HG02798 (cell line): ENCODE data around the gene AXL.
"Not testable (repeated sequence)": the region's sequence is repeated elsewhere in the genome, so short reads cannot be mapped to it uniquely, and the experiment has no call there.

Experiments used
- ATAC-seq: cut with Tn5 transposase; IDR thresholded peaks from one replicate; pipeline ENCODE4 v1.9.1; 2021; ENCODE audit warnings: mild to moderate bottlenecking; ENCODE audit not compliant: unreplicated experiment, poor library complexity

The AXL gene

GRCh38 chr19:41269055-41269454, 50.0 kb downstream of the AXL start:
- no peak for ATAC-seq

DNA sequence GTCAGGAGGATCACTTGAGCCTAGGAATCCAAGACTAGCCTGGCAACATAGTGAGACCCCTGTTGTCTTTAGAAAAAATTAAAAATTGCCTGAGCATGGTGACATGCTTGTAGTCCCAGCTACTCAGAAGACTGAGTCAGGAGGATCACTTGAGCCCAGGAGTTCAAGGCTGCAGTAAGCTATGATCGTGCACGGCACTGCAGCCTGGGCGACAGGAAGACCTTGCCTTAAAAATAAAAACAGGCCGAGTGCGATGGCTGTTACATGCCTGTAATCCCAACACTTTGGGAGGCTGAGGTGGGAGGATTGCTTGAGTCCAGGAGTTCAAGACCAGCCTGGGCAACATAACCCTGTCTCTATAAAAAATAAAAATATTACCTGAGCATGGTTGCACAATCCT, 50.5 kb downstream of the AXL start:
- ATAC-seq = no peak

GRCh38 chr19:41273076-41273475, 54.1 kb downstream of the AXL start:
- ATAC-seq = no peak

DNA sequence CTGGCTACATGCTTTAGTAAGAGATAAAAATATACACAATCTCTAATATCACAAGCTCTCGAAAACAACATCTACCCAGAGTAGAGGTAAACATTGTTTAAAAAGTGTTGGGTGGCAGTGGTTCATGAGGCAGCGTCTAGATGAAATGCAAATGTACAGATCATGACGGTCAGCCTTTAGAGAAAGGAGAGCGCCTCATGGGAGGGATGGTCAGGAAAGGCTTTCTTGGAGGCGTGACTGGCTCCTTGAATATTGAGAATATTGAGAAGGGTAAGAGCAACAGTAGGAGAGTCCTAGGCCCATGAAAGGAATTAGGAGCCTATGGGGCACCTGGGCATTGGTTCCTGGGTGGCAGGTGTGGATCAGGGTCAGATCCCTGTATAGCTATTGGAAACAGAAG, 55.8 kb downstream of the AXL start:
- ATAC-seq = no peak

DNA sequence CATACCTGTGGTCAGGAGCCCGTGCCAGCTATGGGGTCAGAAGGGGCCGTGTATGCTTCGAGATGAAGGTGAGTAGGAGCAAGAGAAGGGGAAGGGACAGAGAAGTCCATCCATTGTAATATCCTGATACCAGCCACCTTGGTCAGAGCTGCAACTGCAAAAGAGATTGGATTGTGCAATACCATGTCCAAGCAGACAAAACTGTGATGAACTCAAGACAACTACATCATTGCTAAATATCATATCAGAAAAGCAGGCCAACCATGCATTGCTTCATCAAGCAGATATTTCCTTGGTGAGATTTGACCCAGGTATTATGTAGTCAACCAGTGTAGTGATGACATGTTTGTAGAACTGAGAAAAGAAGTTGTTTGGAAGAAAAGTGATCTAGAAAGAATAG, 57.2 kb downstream of the AXL start:
- ATAC-seq = no peak

- no peak for ATAC-seq
Observed at GRCh38 chr19:41278478-41278877, 59.5 kb downstream of the AXL start.

GRCh38 chr19:41288673-41289530, 69.9 kb downstream of the AXL start:
- no peak for ATAC-seq

DNA sequence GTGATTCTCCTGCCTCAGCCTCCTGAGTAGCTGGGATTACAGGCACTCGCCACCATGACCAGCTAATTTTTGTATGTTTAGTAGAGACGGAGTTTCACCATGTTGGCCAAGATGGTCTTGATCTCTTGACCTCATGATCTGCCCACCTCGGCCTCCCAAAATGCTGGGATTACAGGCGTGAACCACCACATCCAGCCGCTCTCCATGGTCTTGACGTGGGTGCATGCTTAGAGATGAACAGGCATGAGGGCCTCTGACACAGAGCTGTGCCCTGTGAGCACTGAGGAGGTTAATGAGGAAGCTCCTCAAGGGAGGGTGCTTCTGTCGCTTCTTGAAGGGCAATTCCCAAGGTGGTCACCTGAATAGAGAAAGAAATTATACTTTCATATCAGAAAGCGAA, 70.8 kb downstream of the AXL start:
- not testable (repeated sequence) for ATAC-seq

GRCh38 chr19:41294393-41294792, 75.4 kb downstream of the AXL start:
- no peak for ATAC-seq

GRCh38 chr19:41295499-41295898, 76.5 kb downstream of the AXL start:
- ATAC-seq = no peak

GRCh38 chr19:41296433-41296871, 77.4 kb downstream of the AXL start:
- no peak for ATAC-seq

GRCh38 chr19:41297628-41298347, 78.8 kb downstream of the AXL start:
- ATAC-seq = peak; percentile 83

- ATAC-seq = no peak
Observed at GRCh38 chr19:41298348-41298964, 79.4 kb downstream of the AXL start.

- no peak for ATAC-seq
Observed at GRCh38 chr19:41299046-41299754, 80.2 kb downstream of the AXL start.

GRCh38 chr19:41299755-41300089, 80.7 kb downstream of the AXL start:
- no peak for ATAC-seq

GRCh38 chr19:41300555-41300954, 81.5 kb downstream of the AXL start:
- no peak for ATAC-seq

- peak; percentile 47 for ATAC-seq
Observed at GRCh38 chr19:41302624-41303351, 83.8 kb downstream of the AXL start.

GRCh38 chr19:41303954-41304353, 84.9 kb downstream of the AXL start:
- no peak for ATAC-seq

- no peak for ATAC-seq
Observed at GRCh38 chr19:41304706-41305483, 85.9 kb downstream of the AXL start.
